Measurements from ENCODE around the gene EPB41. TPM values are rescaled to one million over a fixed set of nuclear protein-coding genes. Genes with fewer than 3 reads are reported as not detected.
"Not testable (repeated sequence)": the region's sequence is repeated elsewhere in the genome, so short reads cannot be mapped to it uniquely, and the experiment has no call there.

Gene EPB41
- total RNA-seq, 1 donor from 2014 or later: 16.0 TPM

DNA sequence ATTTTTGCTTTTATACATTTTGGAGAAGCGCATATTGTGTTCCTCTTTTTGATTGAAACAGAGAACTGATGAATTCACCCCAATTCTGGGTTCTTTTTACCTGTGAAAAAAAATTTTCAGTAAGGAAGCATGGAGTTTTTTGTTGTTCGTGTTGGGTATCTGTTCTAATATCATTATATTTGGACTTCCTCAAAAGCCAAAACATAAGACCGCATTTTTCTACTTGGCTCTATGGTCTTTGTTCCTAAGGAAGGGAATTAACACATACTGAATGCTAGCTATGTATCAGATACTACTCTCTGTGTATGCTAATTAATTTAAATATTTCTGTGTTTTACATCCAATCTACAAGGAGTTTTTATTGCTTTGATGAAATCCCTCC is 12.9 kb downstream of the EPB41 start:
- no peak for DNase-seq (ENCODE audit: low read depth in 2 of 2)

GRCh38 chr1:28927648-28928313 is 13.4 kb downstream of the EPB41 start:
- peak in 1 of 2 donors; percentile 38 for DNase-seq (ENCODE audit: low read depth in 2 of 2)

DNA sequence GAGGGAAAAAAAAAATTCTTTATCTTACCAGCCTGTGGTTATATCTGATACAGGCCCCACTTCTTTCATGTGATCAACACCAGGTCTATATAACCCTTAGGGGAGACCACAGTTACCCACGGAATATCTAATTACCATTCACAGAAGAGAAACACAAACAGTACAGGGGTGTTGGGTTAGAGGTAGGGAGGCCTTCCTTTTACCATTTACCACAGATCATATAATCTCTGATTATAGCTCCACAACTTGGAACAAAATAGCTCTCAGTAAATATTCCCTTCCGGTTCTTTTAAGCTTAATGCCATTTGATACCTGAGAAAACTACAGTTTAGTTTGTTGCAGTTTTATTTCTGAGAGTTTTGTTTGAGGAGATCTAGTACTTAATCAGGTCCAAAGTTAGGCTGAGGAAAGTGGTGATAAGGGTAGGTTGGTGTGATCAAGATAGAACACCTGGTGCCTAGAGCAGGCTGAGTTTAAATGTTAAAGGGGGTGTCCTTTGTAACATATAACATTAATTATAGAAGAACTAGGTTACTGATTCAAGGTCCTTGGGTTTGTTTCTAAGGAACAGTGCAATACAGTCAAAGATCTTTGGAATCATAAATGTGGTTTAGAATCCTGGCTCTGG is 14.1 kb downstream of the EPB41 start:
- no peak for DNase-seq (ENCODE audit: low read depth in 2 of 2)

DNA sequence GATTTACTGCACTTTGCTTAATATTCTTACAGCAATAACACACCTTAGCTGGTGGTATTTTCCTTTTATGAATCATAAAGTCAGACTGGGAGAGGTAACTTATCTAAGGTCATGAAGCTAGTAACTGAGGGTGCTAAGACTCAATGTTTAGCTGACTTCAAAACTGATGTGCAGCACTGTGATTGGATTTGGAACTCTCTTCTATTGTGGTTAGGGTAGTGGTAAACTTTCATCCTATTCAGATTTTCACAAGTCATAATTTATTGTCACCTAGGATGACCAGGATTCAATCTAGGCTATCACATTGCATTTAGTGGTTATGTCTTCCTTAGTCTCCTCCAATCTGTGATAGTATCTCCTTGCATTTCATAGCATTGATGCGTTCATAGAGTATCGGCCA is 18.9 kb downstream of the EPB41 start:
- DNase-seq (ENCODE audit: low read depth in 2 of 2): no peak

DNA sequence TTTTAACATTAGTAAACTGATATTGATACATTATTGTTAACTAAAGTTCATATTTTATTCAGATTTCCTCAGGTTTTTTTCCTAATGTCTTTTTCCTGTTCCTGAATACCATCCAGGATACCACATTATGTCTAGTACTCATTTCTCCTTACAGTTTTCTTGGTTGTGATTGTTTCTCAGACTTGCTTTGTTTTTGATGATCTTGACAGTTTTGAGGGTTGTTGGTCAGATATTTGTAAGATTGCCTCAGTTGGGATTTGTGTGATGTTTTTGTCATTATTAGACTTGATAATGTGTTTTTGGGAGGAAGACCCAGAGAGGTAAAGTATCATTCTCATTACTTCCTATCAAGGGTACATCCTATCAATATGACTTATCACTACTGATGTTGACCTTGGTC is 19.5 kb downstream of the EPB41 start:
- no peak for DNase-seq (ENCODE audit: low read depth in 2 of 2)

GRCh38 chr1:28934676-28935075 is 20.3 kb downstream of the EPB41 start:
- DNase-seq (ENCODE audit: low read depth in 2 of 2): no peak

DNA sequence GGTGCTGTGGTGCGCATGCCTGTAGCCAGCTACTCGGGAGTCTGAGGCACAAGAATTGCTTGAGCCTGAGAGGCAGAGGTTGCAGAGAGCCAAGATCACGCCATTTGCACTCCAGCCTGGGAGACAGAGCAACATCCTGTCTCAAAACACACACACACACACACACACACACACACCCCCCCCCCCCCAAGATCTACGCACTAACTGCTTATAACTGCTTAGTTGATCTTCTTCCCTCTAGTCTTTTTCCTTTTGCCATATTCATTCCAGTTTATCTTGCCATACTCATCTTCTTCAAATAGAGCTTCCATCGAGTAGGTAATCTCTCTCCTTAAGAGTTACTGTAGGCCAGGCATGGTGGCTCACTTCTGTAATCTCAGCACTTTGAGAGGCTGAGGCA is 20.9 kb downstream of the EPB41 start:
- DNase-seq (ENCODE audit: low read depth in 2 of 2): no peak

DNA sequence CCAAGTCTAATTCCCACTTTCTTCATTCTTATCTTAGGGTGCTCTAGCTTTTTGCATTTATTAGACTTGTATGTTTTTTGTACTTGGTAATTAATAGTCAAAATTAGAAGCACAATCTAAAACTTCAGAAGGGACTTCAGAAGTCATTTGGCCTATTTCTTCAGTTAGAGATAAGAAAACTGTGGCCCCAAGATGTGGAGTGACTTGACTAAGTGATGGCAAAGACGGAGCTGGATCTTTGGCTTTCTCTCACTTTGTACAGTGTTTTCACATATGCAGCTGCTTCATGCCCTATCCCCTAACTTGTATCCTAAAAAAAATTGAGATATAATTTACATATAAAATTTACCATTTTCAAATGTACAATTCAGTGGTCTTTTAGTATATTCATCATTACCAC is 21.7 kb downstream of the EPB41 start:
- no peak for DNase-seq (ENCODE audit: low read depth in 2 of 2)

GRCh38 chr1:28936528-28936927 is 22.2 kb downstream of the EPB41 start:
- no peak for DNase-seq (ENCODE audit: low read depth in 2 of 2)

GRCh38 chr1:28943581-28943980 is 29.2 kb downstream of the EPB41 start:
- DNase-seq (ENCODE audit: low read depth in 2 of 2): not testable (repeated sequence)

DNA sequence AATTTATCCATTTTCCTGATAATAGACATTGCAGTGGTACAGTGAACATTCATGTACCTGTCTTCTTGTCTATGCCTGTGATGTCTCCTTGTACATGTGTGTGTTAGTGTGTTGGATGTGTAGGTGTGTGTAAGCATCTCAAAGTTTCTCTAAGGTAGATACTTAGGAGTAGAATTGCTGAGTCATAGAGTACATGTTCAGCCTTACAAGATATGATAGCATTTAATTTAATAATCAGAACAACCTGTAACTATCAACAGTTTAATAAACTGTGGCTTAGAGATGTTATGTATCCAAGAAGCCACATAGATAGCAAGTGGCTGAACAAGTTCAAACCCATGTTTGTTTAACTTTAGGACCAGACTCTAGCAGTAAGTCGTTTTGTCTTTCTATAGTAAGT is 35.6 kb downstream of the EPB41 start:
- DNase-seq (ENCODE audit: low read depth in 2 of 2): no peak

DNA sequence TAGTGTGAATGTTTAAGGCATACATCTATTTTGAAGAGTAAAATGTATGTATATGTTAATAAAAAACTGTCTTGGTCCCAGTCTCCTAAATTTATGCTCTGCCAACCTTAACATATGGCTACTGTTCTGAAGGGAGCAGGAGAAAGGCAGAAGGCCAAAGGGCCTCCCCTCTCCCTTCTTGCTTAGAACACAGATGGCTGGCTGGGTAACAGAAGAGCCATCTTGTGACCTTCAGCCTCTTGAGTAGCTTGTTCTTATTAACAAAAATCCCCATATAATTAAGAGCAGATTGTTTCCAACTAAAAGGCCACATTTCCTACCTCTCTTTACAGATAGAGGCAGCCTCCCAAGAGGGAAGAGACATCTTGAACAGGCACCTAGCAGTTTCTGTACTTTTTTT is 36.1 kb downstream of the EPB41 start:
- no peak for DNase-seq (ENCODE audit: low read depth in 2 of 2)

GRCh38 chr1:28954126-28954726 is 39.9 kb downstream of the EPB41 start:
- peak; percentile 53 to 60 for DNase-seq (ENCODE audit: low read depth in 2 of 2)

DNA sequence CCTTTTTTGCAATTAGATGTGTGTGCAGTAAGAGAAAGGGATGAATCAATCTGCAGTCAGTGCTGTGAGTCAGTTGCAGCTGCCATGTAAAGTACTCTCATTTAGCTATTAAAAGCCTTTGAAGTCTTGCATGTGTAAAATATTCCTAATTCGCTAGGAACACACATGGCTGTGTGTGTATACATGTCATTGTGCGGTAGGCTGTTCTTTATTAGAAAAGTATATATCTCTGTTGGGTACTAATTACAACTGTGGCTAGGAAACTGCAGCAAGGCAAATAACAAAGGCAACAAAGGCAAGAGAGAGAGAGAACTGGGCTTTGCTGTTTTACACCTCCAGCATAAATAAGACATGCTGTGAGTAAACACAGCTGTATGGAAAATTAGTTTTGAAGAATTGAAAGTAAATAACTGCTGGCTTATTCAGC is 41.7 kb downstream of the EPB41 start:
- DNase-seq (ENCODE audit: low read depth in 2 of 2): no peak

DNA sequence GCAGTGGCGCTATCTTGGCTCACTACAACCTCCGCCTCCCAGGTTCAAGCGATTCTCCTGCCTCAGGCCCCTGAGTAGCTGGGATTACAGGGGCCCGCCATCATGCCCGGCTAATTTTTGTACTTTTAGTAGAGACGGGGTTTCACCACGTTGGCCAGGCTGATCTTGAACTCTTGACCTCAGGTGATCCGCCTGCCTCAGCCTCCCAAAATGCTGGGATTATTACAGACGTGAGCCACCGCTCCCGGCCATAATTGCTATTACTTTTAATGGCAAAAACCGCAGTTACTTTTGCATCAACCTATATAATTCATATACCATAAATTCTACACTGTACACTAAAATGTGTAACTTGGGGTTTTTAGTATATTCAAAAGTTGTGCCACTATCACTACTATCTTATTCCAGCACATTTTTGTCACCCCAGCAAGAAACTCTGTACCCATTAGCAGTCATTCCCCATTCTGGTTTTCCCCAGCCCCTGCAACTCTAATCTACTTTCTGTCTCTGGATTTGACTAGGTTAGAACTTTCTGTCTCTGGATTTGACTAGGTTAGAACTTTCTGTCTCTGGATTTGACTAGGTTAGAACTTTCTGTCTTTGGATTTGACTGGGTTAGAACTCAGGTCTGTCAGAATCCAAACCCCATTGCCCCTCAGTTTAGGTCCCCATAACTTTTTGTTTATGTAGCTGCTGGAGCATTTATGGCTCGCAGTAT is 47.9 kb downstream of the EPB41 start:
- not testable (repeated sequence) for DNase-seq (ENCODE audit: low read depth in 2 of 2)

DNA sequence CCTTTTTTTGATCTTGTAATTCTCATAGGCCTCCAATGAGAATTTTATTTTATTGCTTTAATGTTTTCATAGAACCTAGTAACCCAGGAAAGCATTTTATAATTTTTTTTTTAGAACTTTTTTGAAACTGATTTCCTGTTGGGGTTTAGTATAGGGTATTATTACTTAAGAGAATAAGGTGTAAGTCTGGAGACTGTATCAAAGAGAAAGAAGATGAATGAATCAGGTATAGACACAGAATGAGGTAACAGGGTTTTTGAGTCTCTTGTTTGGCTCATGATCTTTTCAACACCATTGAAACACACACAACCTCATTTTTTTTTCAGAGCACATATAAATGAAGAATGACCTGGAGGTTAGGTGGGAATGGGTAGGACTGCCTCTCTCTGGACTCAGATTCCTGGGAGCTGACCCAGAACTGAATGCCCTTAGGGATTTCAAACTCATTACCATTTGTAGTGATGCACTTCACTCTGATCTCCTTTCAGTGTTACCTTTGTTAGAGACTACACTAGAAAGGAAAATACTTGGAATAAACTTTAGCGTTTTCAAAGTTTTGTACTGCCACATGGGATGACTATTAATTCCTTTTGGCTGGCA is 51.0 kb downstream of the EPB41 start:
- no peak for DNase-seq (ENCODE audit: low read depth in 2 of 2)

GRCh38 chr1:28966617-28967016 is 52.2 kb downstream of the EPB41 start:
- peak in 1 of 2 donors; percentile 25 for DNase-seq (ENCODE audit: low read depth in 2 of 2)

DNA sequence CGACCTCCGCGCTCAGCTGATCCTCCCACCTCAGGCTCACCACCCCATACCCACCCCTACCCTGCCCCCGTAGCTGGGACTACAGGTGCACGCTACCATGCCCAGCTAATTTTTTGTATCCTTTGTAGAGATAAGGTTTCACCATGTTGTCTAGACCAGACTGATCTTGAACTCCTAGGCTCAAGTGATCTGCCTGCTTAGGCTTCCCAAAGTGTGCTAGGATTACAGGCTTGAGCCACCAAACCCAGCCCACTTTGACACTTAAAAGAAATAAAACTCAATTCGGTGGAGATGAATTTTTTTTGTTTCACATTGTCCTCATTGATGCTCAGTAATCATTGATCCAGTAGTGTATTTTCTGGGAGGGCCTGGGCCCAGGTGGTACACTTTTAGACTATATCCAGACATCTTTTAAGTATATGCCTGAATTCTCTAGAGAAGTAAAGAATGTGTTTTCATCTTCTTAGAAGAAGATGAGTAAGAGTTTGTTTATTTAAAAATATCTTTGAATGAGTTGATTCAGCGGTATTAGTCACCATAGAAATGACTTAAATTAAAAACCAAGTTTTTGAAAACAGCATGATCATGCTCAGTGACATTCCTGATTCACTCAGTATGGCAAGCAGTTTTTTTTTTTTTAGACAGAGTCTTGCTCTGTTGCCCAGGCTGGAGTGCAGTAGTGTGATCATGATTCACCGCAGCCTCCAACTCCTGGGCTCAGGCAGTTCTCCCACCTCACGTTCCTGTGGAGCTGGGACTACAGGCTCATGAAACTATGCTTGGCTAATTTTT is 57.8 kb downstream of the EPB41 start:
- peak in 1 of 2 donors; percentile 62 for DNase-seq (ENCODE audit: low read depth in 2 of 2)

DNA sequence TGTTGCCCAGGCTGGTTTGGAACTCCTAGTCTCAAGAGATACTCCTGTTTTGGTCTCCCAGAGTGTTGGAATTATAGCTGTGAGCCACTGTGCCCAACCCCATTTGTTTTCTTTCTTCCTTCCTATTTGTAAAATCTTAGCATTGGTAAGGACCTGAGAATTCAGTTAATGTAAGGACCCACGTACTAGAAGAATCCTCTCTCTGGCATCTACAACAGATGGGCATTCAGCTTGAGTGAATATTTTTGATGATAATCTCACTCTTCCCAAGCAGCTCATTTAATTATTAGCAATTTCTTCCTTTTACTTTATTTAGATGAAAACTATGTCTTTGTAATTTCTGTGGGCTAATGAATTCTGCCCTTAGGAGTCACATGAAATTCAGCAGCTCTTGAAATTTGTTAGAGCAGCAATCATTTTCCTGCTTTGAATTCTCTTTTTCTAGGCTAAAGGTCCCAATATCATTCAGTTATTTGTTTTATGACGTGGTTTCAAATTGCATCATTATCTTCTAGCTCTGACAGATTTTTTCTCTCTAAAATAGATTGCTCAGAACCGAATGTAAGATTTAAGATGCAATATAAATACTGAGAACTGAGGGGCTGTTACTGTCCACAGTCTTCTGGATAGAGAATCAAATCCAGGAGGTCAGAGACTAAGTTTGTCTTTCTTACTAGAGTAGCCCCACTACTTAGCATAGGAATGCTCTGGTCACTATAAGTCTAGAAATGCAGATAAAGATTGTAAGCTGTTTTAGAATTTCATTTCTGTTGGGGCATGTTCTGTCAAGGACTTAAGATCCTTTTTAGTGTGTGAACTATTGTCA is 59.4 kb downstream of the EPB41 start:
- DNase-seq (ENCODE audit: low read depth in 2 of 2): no peak

DNA sequence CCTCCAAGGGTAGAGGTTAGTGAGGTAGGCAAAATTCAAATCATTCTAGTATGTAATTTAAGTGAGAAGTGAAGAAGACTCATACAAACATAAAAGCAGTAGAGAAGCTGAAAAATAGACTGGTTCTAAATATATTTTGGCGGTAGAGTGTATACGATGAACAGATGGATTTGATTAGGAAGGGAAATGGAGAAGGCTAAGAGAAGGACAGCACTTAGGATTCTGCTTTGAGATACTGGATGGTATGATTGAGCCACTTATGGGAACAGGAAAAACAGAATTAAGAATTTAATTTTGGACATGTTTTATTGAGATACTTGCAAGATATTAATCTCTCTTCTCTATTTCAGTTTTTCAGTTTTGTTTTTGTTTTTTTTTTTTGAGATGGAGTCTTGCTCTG is 60.1 kb downstream of the EPB41 start:
- DNase-seq (ENCODE audit: low read depth in 2 of 2): no peak
